HK-2 (cell line): ENCODE measurements around the gene DNAH5.

Experiments
- DNase-seq: peaks from one replicate; pipeline ENCODE4 v3.0.0-alpha.2; 2018; ENCODE audit not compliant: unreplicated experiment

The DNAH5 gene

GRCh38 chr5:13943676-13944075 lies 812 bp downstream of the DNAH5 start:
- no peak for DNase-seq

GRCh38 chr5:13941468-13941867 lies 3.0 kb downstream of the DNAH5 start:
- no peak for DNase-seq

- no peak for DNase-seq
Measured at GRCh38 chr5:13939638-13940037, 4.8 kb downstream of the DNAH5 start.

GRCh38 chr5:13934921-13935320 lies 9.6 kb downstream of the DNAH5 start:
- no peak for DNase-seq

GRCh38 chr5:13934125-13934524 lies 10.4 kb downstream of the DNAH5 start:
- DNase-seq: no peak

- no peak for DNase-seq
Measured at GRCh38 chr5:13932561-13932960, 11.9 kb downstream of the DNAH5 start.

- no peak for DNase-seq
Measured at GRCh38 chr5:13932011-13932410, 12.5 kb downstream of the DNAH5 start.

- no peak for DNase-seq
Measured at GRCh38 chr5:13930541-13931171, 13.8 kb downstream of the DNAH5 start.

GRCh38 chr5:13926731-13927130 lies 17.8 kb downstream of the DNAH5 start:
- DNase-seq: no peak

- peak; percentile 49 for DNase-seq
Measured at GRCh38 chr5:13921578-13921977, 22.9 kb downstream of the DNAH5 start.

- no peak for DNase-seq
Measured at GRCh38 chr5:13919786-13920185, 24.7 kb downstream of the DNAH5 start.

GRCh38 chr5:13919087-13919486 lies 25.4 kb downstream of the DNAH5 start:
- no peak for DNase-seq

- DNase-seq: no peak
Measured at GRCh38 chr5:13917061-13917460, 27.4 kb downstream of the DNAH5 start.

GRCh38 chr5:13913962-13914361 lies 30.5 kb downstream of the DNAH5 start:
- DNase-seq: no peak

GRCh38 chr5:13910637-13911288 lies 33.7 kb downstream of the DNAH5 start:
- no peak for DNase-seq

GRCh38 chr5:13910201-13910600 lies 34.3 kb downstream of the DNAH5 start:
- no peak for DNase-seq

- DNase-seq: no peak
Measured at GRCh38 chr5:13909271-13909670, 35.2 kb downstream of the DNAH5 start.

GRCh38 chr5:13898569-13898968 lies 45.9 kb downstream of the DNAH5 start:
- DNase-seq: no peak

- DNase-seq: no peak
Measured at GRCh38 chr5:13878357-13878756, 66.1 kb downstream of the DNAH5 start.

GRCh38 chr5:13866792-13867191 lies 77.7 kb downstream of the DNAH5 start:
- peak; percentile 49 for DNase-seq

- no peak for DNase-seq
Measured at GRCh38 chr5:13865312-13865711, 79.2 kb downstream of the DNAH5 start.

GRCh38 chr5:13860146-13860545 lies 84.3 kb downstream of the DNAH5 start:
- DNase-seq: peak; percentile 12

- no peak for DNase-seq
Measured at GRCh38 chr5:13859270-13860065, 85.0 kb downstream of the DNAH5 start.
